Measurements from ENCODE around the gene GPN2. TPM values are rescaled to one million over a fixed set of nuclear protein-coding genes. Genes with fewer than 3 reads are reported as not detected.

Gene GPN2
- total and polyA plus RNA-seq, 9 of the 15 experiments (the other 6 are each of a cell fraction or from before 2014, with no cell fraction given) = 9.9 to 58.8 (median 20.4) TPM

DNA sequence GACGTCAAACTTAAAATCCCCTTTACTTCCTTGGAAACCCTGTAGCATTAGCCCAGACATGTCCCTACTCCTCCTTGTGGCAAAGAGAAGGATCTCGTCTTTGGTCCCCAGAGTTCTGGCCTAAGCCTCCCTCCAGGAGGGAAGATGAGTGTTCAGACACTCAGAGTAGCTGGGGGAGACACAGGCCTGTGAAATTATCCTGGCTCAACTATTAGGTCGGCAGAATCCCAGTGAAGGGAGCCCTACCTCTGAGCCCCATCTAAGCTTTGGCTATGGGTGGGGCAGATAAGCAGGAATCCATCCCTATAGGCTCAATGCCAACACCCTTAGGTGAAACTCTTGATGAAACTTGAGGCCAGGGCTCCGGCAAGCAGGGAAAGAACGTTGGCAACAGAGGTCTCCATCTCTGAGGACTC is 28.8 kb downstream of the GPN2 start:
- Histone ChIP-seq H3K36me3 (ENCODE audit: control insufficient read depth, insufficient read depth, low read length) (no peaks in the 10 kb centered on the region), H2AFZ (ENCODE audit: low read depth, low read length) (no peak overlapping the region), H3K79me2 (ENCODE audit: control insufficient read depth, insufficient read depth, low read length) (no peaks in the 10 kb centered on the region), H3K4me2 (ENCODE audit: insufficient read depth, low read length) (no peak overlapping the region), H3K9me1 (ENCODE audit: control insufficient read depth, insufficient read depth, low read length) (no peaks in the 10 kb centered on the region), H3K4me1 (replicated peaks in 1 of 2; ENCODE audit: control insufficient read depth in 2 of 2, insufficient read depth in 2 of 2, low read length in 2 of 2) (peaks cover 21 to 41% of the 10 kb centered on the region in 2 experiments), H4K20me1 (replicated peaks; ENCODE audit: control insufficient read depth, insufficient read depth, low read length) (no peaks in the 10 kb centered on the region), H3K4me3 (no peak overlapping the region), H3K9me3 (replicated peaks; ENCODE audit: control insufficient read depth, insufficient read depth, low read depth, low read length) (no peaks in the 10 kb centered on the region), H3K27ac (ENCODE audit: extremely low read depth, low read depth, low read length) (no peak overlapping the region), H3K9ac (ENCODE audit: insufficient read depth in 1 of 2, low read depth in 2 of 2, low read length in 2 of 2) (no peak overlapping the region), H3K27me3 (ENCODE audit: control insufficient read depth in 2 of 2, insufficient read depth in 2 of 2, low read length in 2 of 2) (no peaks in the 10 kb centered on the region)
- intact Hi-C loops (cut with micrococcal nuclease) = loop anchor here (10.0 kb wide), 1 partner anchor 166 kb away; the partner anchor contains the start of gene ARID1A
- DNase-seq (ENCODE audit: extremely low read depth in 1 of 4, low spot score in 3 of 4) = peak in 1 of 4 experiments; percentile 31
- ATAC-seq = no peak
- POLR2A ChIA-PET = interaction anchor here (2.5 kb wide), 1 partner anchor 11 kb away, joined by 11 read pairs; no protein-coding TSS in a partner anchor
- no TSS peak for BruUV-seq (replicated peaks)
- FAIRE-seq = peak; percentile 49
- no peak for TF ChIP-seq RFX5 (IDR thresholded peaks at IDR 0.05; ENCODE audit: low read depth, low read length)
- no peak for TF ChIP-seq NELFE (IDR thresholded peaks at IDR 0.05; ENCODE audit: insufficient read depth, insufficient read length)
- no peak for TF ChIP-seq CBFA2T3 (IDR thresholded peaks at IDR 0.05)
- TF ChIP-seq, protein P1, sequence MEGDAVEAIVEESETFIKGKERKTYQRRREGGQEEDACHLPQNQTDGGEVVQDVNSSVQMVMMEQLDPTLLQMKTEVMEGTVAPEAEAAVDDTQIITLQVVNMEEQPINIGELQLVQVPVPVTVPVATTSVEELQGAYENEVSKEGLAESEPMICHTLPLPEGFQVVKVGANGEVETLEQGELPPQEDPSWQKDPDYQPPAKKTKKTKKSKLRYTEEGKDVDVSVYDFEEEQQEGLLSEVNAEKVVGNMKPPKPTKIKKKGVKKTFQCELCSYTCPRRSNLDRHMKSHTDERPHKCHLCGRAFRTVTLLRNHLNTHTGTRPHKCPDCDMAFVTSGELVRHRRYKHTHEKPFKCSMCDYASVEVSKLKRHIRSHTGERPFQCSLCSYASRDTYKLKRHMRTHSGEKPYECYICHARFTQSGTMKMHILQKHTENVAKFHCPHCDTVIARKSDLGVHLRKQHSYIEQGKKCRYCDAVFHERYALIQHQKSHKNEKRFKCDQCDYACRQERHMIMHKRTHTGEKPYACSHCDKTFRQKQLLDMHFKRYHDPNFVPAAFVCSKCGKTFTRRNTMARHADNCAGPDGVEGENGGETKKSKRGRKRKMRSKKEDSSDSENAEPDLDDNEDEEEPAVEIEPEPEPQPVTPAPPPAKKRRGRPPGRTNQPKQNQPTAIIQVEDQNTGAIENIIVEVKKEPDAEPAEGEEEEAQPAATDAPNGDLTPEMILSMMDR (IDR thresholded peaks at IDR 0.05 in 2 of 3, conservative IDR thresholded peaks at IDR 0.05 in 1 of 3; ENCODE audit: insufficient read depth in 2 of 3, low read depth in 1 of 3, low read length in 3 of 3) = peak; percentile 28 to 49 (median 39); a peak in 4 of 6 replicates
- no peak for TF ChIP-seq NCOA4 (IDR thresholded peaks at IDR 0.05; ENCODE audit: partially characterized antibody)
- no peak for TF ChIP-seq ZFP30 (CRISPR knock-in tag; IDR thresholded peaks at IDR 0.05; ENCODE audit: borderline replicate concordance)
- TF ChIP-seq NCOR1 (IDR thresholded peaks at IDR 0.05) = no peak
- no peak for TF ChIP-seq POLR2G (IDR thresholded peaks at IDR 0.05; ENCODE audit: low read depth, low read length)
- 29% methylated on average over 5 of the region's 5 CpGs for WGBS (ENCODE audit: insufficient coverage, low coverage, missing lambda C conversion rate)
- CTCF ChIA-PET (ENCODE audit: low intra/inter-chr PET ratio) = interaction anchor here (0.6 kb wide), 1 partner anchor 186 kb away, joined by 3 read pairs; no protein-coding TSS in a partner anchor
- in situ Hi-C loops (cut with MboI) = no loop called here

Measured in K562 (cell line).